ENCODE data around the gene RASAL3.

RASAL3 gene

GRCh38 chr19:15439078-15439799, 25.1 kb downstream of the RASAL3 start:
- TF ChIP-seq, protein P1, sequence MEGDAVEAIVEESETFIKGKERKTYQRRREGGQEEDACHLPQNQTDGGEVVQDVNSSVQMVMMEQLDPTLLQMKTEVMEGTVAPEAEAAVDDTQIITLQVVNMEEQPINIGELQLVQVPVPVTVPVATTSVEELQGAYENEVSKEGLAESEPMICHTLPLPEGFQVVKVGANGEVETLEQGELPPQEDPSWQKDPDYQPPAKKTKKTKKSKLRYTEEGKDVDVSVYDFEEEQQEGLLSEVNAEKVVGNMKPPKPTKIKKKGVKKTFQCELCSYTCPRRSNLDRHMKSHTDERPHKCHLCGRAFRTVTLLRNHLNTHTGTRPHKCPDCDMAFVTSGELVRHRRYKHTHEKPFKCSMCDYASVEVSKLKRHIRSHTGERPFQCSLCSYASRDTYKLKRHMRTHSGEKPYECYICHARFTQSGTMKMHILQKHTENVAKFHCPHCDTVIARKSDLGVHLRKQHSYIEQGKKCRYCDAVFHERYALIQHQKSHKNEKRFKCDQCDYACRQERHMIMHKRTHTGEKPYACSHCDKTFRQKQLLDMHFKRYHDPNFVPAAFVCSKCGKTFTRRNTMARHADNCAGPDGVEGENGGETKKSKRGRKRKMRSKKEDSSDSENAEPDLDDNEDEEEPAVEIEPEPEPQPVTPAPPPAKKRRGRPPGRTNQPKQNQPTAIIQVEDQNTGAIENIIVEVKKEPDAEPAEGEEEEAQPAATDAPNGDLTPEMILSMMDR (IDR thresholded peaks at IDR 0.05): no peak
- no peak for TF ChIP-seq ZFX (IDR thresholded peaks at IDR 0.05; ENCODE audit: borderline replicate concordance)

GRCh38 chr19:15438577-15438976, 25.8 kb downstream of the RASAL3 start:
- no peak for TF ChIP-seq ZFX (IDR thresholded peaks at IDR 0.05; ENCODE audit: borderline replicate concordance)
- TF ChIP-seq, protein P1 (IDR thresholded peaks at IDR 0.05): no peak
- no peak overlapping the region for H3K27ac ChIP-seq

More at GRCh38 chr19:15439078-15439799, 25.1 kb downstream of the RASAL3 start:
- no peak overlapping the region for H3K27ac ChIP-seq

DNA sequence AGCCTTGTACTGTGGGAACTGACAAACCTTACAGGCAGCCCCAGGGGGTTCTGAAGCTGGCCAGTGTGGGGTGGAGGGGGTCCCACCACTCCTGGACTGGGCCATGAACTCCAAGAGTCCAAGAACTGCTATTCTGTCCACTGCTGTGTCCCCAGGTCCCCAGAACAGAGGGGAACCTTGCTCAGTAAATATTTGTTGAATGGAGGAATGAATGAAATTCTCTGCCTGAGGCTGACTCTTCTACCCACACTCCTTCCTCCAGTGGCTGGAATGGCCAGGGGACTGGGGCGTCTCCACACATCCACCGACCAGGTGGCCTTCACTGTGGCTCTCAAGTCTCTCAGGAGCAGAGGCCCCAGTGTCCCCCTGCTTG, 26.2 kb downstream of the RASAL3 start:
- no peak overlapping the region for H3K27ac ChIP-seq
- TF ChIP-seq, protein P1 (IDR thresholded peaks at IDR 0.05): no peak
- TF ChIP-seq ZFX (IDR thresholded peaks at IDR 0.05; ENCODE audit: borderline replicate concordance): no peak

- no peak for TF ChIP-seq ZFX (IDR thresholded peaks at IDR 0.05; ENCODE audit: borderline replicate concordance)
- TF ChIP-seq, protein P1 (IDR thresholded peaks at IDR 0.05): 0 out of 2 replicates have a peak, but pooled peaks have one; percentile 6
- H3K27ac ChIP-seq: no peak overlapping the region
Measured at GRCh38 chr19:15437355-15438123, 26.8 kb downstream of the RASAL3 start.

DNA sequence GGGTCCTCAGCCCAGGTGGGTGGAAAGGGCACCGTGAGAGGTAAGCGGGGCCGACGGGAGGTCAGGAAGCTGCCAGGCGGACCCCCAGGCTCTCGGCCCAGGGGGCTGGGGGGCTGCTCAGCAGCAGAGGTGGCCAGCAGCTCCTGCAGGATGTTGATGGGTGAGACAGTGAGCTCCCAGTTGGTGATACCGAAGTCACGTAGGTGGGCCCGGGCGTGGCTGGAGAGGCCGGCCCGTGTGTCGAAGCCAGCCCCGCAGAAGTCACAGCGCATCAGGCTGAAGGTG, 27.6 kb downstream of the RASAL3 start:
- TF ChIP-seq, protein P1 (IDR thresholded peaks at IDR 0.05): no peak
- no peak for TF ChIP-seq ZFX (IDR thresholded peaks at IDR 0.05; ENCODE audit: borderline replicate concordance)
- no peak overlapping the region for H3K27ac ChIP-seq

DNA sequence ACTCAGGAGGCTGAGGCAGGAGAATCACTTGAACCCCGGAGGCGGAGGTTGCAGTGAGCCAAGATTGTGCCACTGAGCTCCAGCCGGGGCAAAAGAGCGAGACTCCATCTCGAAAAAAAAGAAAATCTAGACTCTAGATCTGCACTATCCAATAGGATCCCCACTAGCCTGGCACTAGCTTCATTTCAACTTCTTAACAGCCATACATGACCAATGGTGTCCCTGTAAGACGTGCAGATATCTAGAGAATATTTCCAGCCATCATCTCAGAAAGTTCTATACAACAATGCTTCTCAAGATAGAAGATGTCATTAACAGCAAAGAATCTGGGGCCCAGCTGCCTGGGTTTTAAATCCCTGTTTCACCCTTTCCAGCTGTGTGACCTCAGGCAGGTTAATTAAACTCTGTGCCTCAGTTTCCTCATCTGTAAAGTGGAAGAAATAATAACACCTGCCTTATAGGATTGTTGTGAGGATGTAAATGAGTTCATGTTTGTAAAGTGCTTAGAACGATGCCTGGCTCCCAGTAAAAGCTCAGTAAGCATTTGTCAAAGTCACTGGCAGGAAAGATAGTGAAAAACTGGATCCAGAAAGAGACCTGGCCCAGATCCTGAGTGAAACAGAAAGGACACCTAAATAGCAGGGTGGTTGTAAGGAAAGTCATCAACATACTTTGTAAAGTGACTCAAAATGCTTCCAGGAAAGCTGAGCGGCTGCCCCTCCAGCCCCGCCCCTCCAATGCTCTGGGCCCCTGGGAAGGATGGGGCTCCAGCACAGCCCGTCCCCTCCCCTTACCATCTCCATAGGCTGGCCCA, 28.1 kb downstream of the RASAL3 start:
- no peak overlapping the region for H3K27ac ChIP-seq
- TF ChIP-seq ZFX (IDR thresholded peaks at IDR 0.05; ENCODE audit: borderline replicate concordance): no peak
- TF ChIP-seq, protein P1 (IDR thresholded peaks at IDR 0.05): no peak
